A673 (cell line): ENCODE data around the gene SPHK1.

Experiments
- EZH2 ChIP-seq: fragments of 200-600 bp; sonication (generic); IDR thresholded peaks from 2 replicates; pipeline ENCODE4 v1.6.1; 2017; ENCODE audit warnings: borderline replicate concordance, low read depth, mild to moderate bottlenecking, mixed read lengths, antibody characterized with exemption, low read length; ENCODE audit not compliant: poor library complexity, severe bottlenecking
- TF ChIP-seq, protein P1 (sequence below): fragments of 300-800, 200-600 bp; sonication (generic); conservative IDR thresholded peaks from 2 replicates; pipeline ENCODE4 v1.5.1; 2017; ENCODE audit warnings: low read depth, mild to moderate bottlenecking, antibody characterized with exemption, low read length, moderate library complexity, mixed read lengths

DNA sequence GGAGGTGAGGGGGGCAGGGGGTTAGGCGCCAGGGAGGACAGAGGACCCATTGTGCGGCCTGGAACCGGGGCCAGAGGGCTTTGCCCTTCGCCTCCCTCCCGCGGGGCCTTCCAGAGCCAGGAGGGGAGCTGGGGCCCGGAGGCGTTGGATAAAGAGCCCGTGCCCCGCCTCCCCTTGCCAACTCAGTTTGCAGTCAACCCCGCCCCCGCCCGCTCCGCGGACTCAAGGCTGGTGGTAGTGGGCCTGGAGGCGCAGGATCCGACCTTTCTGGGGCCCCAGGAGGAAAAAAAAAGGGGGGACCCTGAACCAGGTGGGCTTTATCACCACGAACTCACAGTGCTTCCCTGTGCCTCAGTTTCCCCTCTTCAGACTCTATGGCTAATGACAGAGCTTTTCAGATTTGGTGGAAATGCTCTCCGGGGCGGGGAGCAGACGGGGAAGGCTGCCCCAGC lies 2.0 kb upstream of the SPHK1 start:
- TF ChIP-seq, protein P1, sequence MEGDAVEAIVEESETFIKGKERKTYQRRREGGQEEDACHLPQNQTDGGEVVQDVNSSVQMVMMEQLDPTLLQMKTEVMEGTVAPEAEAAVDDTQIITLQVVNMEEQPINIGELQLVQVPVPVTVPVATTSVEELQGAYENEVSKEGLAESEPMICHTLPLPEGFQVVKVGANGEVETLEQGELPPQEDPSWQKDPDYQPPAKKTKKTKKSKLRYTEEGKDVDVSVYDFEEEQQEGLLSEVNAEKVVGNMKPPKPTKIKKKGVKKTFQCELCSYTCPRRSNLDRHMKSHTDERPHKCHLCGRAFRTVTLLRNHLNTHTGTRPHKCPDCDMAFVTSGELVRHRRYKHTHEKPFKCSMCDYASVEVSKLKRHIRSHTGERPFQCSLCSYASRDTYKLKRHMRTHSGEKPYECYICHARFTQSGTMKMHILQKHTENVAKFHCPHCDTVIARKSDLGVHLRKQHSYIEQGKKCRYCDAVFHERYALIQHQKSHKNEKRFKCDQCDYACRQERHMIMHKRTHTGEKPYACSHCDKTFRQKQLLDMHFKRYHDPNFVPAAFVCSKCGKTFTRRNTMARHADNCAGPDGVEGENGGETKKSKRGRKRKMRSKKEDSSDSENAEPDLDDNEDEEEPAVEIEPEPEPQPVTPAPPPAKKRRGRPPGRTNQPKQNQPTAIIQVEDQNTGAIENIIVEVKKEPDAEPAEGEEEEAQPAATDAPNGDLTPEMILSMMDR = no peak
- TF ChIP-seq EZH2 = no peak
